SW480 (cell line): ENCODE measurements around the gene NKD1.

Experiments used
- DNase-seq: peaks from one replicate; pipeline ENCODE4 v3.0.0-alpha.2; 2016; ENCODE audit warnings: low spot score

The NKD1 gene

GRCh38 chr16:50601341-50601740 is 53.1 kb downstream of the NKD1 start:
- DNase-seq = no peak

GRCh38 chr16:50602126-50602525 is 53.9 kb downstream of the NKD1 start:
- no peak for DNase-seq

- peak; percentile 75 for DNase-seq
Observed at GRCh38 chr16:50602531-50603205, 54.5 kb downstream of the NKD1 start.

GRCh38 chr16:50603206-50604064 is 55.2 kb downstream of the NKD1 start:
- DNase-seq = peak; percentile 85

- DNase-seq = no peak
Observed at GRCh38 chr16:50604065-50604418, 55.8 kb downstream of the NKD1 start.

- no peak for DNase-seq
Observed at GRCh38 chr16:50604610-50605009, 56.4 kb downstream of the NKD1 start.

GRCh38 chr16:50605733-50606430 is 57.7 kb downstream of the NKD1 start:
- no peak for DNase-seq

GRCh38 chr16:50606431-50607050 is 58.3 kb downstream of the NKD1 start:
- no peak for DNase-seq

- DNase-seq = no peak
Observed at GRCh38 chr16:50607051-50607431, 58.8 kb downstream of the NKD1 start.

- DNase-seq = no peak
Observed at GRCh38 chr16:50607447-50607846, 59.3 kb downstream of the NKD1 start.

GRCh38 chr16:50607970-50608557 is 59.9 kb downstream of the NKD1 start:
- no peak for DNase-seq

- DNase-seq = no peak
Observed at GRCh38 chr16:50609049-50609448, 60.9 kb downstream of the NKD1 start.

- no peak for DNase-seq
Observed at GRCh38 chr16:50609471-50609870, 61.3 kb downstream of the NKD1 start.

- DNase-seq = no peak
Observed at GRCh38 chr16:50610331-50611262, 62.4 kb downstream of the NKD1 start.

- no peak for DNase-seq
Observed at GRCh38 chr16:50611332-50611934, 63.2 kb downstream of the NKD1 start.

- no peak for DNase-seq
Observed at GRCh38 chr16:50611995-50612848, 64.0 kb downstream of the NKD1 start.

GRCh38 chr16:50612849-50613198 is 64.6 kb downstream of the NKD1 start:
- DNase-seq = no peak

GRCh38 chr16:50613281-50613963 is 65.2 kb downstream of the NKD1 start:
- DNase-seq = no peak

- DNase-seq = no peak
Observed at GRCh38 chr16:50613964-50614474, 65.8 kb downstream of the NKD1 start.
